NCI-H345 (cell line): ENCODE data around the gene DNAJB14.
"Not testable (repeated sequence)": the region's sequence is repeated elsewhere in the genome, so short reads cannot be mapped to it uniquely, and the experiment has no call there.

ENCODE experiments used
- DNase-seq: peaks from one replicate; lab custom pipeline; 2025; lab: John Stamatoyannopoulos, UW

The DNAJB14 gene

GRCh38 chr4:99946356-99947189, at the start of gene DNAJB14:
Gene DNAJB14 (minus strand): TSS chr4:99946618. CDS start chr4:99946571, 47 bp downstream.
- peak; percentile 57 for DNase-seq

GRCh38 chr4:99991741-99992140, 45.3 kb upstream of the DNAJB14 start:
- no peak for DNase-seq

- DNase-seq: no peak
These were observed 41.3 kb upstream of the DNAJB14 start for GRCh38 chr4:99987681-99988080.

GRCh38 chr4:99986792-99987191, 40.4 kb upstream of the DNAJB14 start:
- DNase-seq: no peak

- no peak for DNase-seq
These were observed 37.0 kb upstream of the DNAJB14 start for GRCh38 chr4:99983289-99983943.

DNA sequence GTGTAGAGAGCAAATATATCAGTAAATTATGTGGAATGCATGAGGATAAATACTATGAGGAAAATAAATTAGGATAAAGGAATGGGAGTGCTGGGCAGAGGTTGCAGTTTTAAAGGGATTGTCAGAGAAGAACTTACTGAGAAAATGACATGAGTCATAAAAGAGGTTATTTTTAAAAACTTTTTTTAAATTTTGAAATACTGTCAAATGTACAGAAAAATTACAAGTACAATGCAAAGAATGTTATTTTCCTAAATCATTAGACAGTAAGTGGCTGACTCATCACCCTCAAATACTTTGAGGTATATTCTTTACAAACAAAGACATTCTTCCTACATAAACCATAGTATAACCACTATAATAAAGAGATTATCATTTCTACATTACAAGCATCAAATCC, 33.5 kb upstream of the DNAJB14 start:
- no peak for DNase-seq

- no peak for DNase-seq
These were observed 25.2 kb upstream of the DNAJB14 start for GRCh38 chr4:99971453-99972111.

- no peak for DNase-seq
These were observed 21.9 kb upstream of the DNAJB14 start for GRCh38 chr4:99968330-99968729.

DNA sequence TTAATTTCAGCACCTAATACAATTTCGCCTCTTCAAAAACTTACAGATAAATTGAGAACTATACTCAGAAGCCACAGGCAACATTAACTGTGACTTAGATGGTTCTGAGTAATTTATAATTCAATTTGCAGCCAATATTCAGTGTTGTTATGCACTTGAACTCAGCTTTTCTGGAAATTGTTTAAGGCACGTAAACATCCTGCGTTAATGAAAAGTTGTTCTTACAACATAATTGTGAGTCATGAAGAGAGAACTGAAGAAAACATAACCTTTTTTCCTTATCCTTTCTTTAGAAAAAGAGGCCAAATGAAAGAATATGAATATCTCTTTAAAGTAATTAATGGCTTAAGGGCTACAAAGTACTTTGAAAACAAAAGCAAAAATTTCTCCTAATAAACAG, 20.3 kb upstream of the DNAJB14 start:
- no peak for DNase-seq

GRCh38 chr4:99965674-99966350, 19.4 kb upstream of the DNAJB14 start:
- DNase-seq: no peak

- DNase-seq: no peak
These were observed 18.8 kb upstream of the DNAJB14 start for GRCh38 chr4:99965173-99965572.

DNA sequence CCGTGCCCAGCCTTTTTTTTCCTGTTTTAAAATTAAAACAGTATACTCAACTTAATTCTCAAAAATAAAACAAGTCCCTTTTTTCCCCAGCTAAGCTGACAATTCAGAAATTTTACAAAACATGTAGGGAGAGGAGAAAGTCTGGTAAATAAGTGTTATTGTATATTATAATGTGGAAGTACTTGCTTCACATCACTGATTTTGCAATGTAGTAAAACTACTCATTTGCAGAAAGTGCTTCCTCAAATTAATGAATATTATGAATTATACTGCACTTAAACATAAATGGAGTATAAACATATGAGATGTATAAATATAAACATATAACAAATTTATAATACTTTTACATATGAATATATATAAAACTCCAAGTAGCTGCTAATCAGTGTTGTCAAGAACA, 15.3 kb upstream of the DNAJB14 start:
- no peak for DNase-seq

DNA sequence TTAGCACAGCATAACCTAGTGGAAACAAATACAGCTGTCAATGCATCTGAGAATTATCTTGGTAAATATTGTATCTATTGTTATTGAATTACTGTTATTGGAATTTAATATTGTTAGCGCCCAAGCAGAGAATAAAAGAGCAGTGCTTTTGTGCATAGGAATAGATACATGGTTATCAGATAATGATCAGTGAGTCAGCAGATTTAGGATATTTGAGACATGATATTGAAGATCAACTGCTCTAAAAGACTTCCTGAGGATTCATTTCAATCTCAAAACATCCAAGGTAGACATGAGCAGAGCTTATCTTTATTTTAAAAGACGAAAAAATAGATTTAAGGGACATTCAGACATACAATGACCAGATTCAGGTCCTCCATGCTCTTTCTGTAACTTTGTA, 14.2 kb upstream of the DNAJB14 start:
- no peak for DNase-seq

GRCh38 chr4:99958207-99958606, 11.8 kb upstream of the DNAJB14 start:
- DNase-seq: not testable (repeated sequence)

- no peak for DNase-seq
These were observed 4.5 kb upstream of the DNAJB14 start for GRCh38 chr4:99950913-99951254.

DNA sequence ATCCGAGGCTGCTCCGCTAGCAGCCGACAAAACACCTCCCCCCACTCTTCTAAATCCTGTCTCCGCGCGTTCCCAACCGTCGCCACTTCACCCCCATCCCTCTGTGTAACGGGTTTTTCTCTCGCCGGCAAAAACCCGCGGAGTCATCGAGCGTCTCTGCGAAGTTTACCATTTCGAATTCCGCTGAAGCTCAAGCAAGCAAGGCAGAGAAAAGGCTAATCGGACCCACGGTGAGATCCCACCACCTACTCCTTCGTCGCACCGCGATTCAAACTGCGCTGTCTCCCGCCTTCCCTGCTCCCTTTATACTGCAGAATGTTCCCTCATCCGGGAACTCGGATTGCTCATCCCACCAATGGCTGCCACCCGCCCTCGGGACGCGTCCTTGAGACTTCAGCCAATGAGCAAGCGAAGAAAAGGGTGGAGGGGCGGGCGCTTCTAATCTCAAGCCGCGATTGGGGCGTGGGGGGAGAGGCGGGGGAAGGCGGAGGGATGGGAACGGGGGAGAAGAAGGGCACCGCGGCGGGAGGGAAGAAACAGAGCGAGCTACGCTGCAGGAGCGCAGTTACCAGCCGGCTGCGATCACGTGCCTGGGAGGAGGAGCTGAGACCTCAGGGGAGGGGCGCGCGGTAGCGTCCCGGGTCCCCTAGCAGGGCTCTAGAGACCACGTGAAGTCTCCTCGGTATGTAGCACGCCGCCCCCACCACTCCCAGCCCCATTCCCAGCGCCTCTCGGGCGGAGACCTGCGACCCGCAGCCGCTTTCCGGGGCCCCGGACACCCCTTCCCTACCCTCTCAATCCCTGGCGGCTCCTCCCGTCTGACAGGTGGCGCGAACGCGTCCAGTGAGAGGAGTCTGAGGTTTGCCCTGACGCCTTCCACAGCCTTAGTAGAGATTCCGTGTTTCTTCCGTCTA, 3.8 kb upstream of the DNAJB14 start, which contains the start of gene H2AZ1:
H2AZ1 (minus strand) TSS at position 277 of the 914 bp plus-strand sequence; CDS start at position 172, 105 bp downstream.
- peak; percentile 98 for DNase-seq

DNA sequence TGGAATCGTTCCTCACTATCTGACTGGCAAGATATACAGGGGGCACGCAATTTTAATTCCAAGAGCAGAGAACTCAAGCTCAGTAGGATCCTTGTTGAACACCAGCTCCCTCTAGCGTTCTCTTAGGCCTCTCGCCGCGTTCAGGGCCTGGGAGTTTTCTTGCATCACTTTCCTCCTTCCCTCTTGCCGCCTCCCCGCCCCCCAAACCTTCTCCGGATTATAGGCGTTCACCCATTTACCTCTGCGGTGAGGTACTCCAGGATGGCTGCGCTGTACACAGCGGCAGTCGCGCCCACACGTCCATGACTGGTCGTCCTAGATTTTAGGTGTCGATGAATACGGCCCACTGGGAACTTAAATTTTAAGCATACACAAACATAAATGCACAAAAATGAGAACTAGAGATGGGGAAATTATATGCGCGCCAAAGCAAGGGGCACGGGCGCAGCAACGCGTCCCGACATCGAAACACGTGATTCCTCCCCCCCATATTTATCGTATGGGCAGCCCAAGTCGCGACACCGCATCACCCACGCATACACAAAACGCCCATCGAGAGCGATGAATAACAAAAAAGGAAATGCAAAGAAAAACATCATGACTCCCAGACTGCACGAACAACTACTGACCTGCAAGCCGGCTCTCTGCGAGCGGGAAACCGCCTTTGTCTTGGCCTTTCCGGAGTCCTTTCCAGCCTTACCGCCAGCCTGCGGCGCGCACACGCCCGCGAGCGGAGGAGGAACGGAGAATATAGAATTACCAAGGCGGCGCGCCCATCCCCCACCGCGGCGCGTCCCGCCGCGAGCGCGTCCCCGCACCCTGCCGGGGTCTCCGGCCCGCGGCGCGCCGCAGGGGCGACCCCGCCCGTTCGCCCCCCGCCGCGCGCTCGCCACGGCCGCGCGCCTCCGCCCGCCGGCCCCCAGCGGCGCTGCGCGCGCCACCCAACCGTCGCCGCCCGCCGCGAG, 2.9 kb upstream of the DNAJB14 start:
- DNase-seq: peak; percentile 89

DNA sequence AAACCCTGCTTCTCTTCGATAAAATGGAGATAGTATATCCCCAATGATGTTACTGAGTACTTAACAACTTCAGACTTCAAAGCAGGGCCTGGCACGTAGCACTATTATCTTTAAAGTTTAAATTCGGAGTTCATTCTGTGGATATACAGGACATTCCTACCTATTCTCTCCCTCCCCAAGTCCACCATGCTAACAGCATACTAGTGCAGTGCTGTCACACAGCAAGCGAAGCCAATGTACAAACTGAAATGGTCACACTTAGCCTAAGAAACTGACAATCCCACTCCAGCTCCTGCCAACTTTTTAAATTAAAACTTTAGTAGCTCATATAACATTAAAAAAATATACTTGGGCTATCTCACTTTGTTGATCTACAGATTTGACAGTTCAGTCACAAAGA, 1.2 kb upstream of the DNAJB14 start:
- DNase-seq: no peak

DNA sequence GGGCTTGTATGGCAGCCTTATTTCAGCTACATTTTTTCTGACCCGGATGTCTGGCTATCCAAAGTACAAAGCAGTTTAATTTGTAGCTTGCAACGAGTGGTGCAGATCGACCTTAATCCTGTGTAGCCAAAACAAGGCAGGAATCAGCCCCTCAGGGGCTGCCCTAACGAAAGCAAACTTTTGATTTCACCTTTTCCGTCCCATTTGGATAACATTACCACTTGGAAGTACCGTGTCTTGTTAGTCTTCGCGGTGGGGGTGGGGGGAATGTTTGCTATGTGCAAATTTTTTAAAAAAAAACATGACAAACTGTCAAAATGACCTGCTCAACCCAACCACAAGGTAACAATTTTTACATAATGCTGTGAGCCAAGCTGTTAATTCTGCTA, 766 bp upstream of the DNAJB14 start:
- no peak for DNase-seq

- DNase-seq: peak; percentile 33
These were observed 581 bp downstream of the DNAJB14 start for GRCh38 chr4:99945718-99946355.
